IPS DF 4.7 (cell line): ENCODE data around the gene PPFIBP1.
"Not testable (repeated sequence)": the region's sequence is repeated elsewhere in the genome, so short reads cannot be mapped to it uniquely, and the experiment has no call there.

Source experiments
- DNase-seq: peaks from one replicate; pipeline ENCODE4 v3.0.0-alpha.2; 2013; ENCODE audit warnings: low spot score; ENCODE audit errors: extremely low read depth

PPFIBP1 gene

DNA sequence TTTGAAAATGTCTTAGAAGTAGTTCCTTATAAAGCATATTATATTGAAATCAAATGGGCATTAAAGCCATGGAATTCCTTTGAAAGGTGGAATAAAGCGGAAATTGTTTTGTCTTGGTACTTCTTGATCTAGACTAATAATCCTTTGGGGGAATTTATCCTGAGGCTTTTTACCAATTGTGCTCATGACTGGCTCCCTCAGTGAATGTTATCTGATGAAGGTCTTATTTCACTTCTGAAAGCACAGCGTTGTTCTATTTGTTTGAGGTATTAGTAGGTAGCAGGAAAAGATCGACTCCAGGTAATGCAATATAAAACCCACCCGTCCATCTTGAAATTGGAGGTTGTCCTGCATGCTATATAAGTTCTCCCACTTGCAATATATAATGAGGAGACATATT is 64.8 kb downstream of the PPFIBP1 start:
- DNase-seq = no peak

DNA sequence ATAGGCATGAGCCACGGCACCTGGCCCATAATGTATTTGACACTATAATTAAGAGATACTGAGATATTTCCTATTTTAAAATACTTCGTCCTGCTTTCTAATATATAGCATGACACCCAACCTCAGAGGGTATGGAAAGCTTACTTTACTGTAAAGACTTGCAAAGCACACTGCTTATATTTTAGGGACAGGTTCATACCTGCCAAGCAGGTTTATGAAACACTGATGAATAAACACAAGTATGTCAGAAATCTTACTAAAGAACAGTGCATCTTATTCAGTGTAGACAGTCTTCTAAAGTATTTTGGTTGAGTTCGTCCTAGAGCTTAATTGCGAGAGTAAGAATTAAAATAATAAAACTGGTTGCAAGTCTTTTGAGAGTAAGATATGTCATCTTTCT is 65.4 kb downstream of the PPFIBP1 start:
- DNase-seq = no peak

DNA sequence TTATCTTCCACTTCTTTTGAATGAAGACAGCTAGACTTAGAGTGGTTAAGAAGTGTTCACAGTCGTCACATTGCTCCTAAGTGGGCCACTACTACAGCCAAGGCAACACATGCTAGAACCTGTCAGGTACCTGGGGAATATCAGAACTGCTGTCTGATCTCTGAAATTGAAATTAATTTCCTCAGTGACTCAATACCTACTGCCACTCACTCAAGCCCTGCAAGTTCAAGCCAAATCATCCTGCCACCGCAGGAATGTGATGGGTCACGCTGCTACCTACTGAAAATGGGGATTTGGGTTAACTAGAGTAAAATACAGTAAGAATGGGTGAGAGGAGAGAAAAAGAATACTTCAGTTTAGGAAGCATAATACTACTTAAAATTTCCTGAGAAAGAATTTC is 67.7 kb downstream of the PPFIBP1 start:
- DNase-seq = not testable (repeated sequence)

DNA sequence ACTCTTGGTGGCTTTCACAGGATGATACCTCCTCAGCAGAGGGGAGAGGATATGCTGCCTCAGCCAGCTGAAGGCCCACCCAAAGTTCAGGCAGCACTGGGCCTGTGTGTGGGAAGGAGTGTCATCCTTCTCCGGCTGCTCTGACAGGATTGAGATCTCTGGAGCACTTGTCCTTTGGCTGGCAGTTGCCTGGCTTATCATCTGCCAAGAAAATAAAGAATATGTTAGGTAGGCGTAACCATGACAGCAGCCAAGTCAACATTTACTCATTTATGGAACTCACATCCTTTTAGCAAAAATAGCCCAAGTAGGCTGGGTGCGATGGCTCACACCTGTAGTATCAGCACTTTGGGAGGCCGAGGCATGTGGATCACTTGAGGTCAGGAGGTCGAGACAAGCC is 68.5 kb downstream of the PPFIBP1 start:
- DNase-seq = no peak

DNA sequence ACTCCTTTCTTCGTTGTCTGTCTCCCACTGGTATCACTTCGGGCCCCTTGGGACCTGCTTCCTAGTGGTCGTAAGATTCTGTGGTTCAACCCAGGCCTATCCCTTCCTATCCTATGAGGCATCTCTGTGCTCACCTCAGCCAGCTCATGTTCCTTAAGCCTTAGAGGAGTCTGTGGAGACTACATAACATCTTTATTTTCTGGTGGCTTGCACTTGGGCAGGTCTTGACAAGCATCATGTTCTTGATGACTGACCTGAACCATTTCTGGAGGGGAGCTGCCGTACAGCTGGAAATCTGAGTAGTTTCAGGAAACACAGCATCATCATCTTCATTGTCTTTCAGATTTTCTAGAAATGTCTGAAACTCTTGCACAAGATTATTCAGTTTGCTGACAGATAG is 69.3 kb downstream of the PPFIBP1 start:
- DNase-seq = no peak

DNA sequence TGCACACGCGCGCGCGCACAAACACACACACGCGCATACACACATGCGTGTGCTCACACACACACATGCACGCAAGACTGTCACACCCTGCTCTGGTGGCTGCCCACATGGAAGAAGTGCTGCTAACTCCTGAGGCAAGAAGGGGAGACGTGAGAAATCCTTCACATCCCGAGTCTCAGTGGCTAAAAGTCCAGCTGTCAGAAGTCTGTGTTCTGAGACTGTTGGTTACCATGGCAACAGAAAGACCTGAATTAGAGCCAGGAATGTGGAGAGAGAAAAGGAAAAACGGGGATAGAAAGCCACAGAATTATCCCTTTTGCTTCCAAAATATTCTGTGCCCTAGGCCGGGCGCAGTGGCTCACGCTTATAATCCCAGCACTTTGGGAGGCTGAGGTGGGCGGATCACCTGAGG is 71.2 kb downstream of the PPFIBP1 start:
- DNase-seq = no peak

DNA sequence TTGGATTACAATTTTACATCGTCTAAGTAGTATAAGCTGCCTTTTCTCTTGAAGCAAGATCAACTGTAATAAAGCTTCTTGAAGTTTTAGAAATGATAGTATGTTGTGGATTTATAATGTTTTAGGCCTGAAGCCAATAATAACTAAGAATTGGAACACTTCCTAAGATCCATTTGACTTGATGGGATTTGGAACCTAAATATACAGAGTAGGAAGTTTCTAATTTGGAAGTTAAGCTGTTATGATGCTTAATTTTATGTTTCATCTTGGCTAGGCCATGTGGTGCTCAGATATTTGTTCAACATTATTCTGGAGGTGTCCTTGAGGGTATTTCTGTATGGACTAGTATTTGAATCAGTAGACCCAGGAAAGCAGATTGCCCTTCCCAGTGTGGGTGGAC is 74.9 kb downstream of the PPFIBP1 start:
- not testable (repeated sequence) for DNase-seq

DNA sequence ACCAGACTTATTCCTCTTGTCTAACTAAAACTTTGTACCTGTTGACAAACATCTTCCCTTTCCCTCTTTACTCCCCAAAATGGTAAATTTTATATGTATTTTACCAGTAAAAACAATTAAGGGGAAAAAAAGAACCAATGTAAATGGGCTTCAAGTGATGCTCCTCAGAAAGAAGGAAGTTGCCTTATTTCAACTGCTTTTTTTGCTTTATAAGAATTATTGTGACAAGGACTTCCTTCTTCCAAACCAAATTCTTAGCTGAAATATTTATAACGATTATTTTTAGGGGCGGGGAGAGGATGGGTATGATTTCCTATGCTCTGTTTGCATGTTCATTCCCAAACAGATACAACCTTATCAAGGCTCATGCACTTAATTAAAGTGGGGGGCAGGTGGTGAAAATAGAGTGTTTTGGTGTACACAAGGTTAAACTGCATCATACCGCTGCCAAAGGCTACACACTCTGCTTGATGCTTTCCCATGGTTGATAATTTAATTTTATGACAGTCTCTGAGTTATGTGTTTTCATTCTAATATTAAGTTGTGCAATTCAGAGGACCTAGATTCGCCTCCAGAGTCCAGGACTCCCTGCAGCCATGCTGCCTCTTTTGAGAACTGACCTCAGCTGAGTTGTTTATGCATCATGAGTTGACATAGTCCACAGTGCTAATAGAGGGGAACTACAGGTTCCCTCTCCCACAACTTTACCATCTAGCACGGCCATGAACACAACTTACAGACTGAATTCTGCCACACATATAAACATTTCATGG is 77.2 kb downstream of the PPFIBP1 start:
- not testable (repeated sequence) for DNase-seq

DNA sequence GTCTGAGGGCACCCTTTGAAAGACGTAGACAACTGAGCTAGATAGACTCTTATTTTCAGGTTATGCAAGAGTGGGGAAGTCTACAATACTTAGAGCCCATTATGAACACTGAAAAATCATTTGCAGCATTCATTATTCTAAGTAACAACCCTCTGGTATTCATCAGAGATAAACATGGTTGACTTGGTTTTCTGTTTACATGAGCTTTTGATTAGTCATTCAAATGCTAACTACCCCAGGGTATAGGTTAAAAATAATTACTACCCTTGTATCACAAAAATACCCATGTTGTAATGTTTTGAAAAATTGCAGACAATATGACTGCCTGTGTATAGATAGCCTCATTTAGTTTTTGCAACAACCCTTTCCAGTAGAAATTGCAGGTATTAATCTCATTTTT is 78.5 kb downstream of the PPFIBP1 start:
- DNase-seq = no peak

DNA sequence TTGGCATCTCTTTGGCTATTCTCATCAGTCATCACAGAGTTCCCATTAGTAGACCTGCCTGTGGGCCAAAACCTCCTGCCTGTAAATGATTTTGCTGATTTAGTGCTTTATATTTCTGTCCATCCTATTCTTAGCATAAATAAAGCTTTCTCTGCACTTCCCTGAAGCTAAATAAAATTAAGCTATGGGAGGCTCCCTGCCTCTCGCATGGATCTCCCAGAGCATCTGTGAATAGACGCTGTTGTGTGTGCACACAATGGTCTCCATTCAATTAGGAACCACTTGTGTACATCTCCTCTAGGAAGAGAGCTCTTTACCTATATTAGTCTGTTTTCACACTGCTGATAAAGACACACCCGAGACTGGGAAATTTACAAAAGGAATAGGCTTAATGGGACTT is 80.4 kb downstream of the PPFIBP1 start:
- DNase-seq = no peak

DNA sequence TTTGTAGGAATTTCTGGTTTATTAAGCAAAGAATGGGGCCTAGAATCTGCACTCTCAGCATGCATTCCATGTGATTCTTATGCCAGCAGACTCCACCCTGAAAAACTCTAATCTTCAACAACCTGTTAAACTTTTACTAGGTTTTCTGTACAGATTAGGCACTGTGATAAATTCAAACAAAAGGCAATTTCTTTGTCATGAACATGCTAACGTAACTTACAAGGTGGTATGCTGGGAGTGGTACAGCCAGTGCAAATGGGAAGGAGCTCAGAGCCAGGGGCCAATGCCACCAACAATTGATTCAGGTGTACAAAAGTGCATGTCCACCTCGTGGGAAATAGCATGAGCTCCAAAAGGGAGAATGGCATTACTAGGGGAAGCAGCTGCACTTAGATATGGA is 83.0 kb downstream of the PPFIBP1 start:
- no peak for DNase-seq

DNA sequence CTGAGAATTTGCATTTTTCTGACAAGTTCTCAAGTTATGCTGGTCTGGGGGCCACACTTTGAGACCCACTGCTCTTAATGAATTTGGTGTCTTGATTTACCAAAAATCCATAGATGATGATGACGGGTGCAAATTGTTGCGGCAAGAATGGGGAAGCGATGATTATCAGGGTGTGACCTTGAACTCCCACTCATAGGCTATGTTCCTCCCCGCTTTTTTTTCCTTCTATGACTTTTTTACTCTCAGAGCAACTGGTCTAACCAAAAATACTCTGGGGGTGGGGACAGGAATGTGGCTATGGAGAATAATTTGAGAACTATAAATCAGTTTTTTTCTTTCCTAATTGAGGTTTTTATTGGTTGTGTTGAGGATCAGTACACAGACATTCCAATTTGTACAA is 83.6 kb downstream of the PPFIBP1 start:
- DNase-seq = no peak

DNA sequence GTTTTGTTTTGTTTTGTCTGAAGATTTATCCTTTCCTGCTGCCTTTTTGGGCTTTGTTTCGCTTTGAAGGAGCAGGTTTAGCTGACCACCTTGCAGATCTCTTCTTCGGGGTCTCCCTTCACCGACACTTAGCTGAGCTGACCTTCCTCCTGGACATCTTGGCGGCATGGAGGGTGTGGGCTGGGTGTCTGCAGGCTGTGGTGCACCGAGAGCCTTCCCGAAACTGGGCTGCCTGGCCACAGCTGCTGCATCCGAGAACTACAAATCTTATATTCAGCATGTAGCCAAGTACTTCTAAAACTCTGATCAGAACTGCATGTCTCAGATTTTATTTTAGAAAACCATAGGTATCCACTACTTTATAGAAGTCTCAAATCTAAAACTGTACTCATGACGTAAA is 84.9 kb downstream of the PPFIBP1 start:
- DNase-seq = no peak

DNA sequence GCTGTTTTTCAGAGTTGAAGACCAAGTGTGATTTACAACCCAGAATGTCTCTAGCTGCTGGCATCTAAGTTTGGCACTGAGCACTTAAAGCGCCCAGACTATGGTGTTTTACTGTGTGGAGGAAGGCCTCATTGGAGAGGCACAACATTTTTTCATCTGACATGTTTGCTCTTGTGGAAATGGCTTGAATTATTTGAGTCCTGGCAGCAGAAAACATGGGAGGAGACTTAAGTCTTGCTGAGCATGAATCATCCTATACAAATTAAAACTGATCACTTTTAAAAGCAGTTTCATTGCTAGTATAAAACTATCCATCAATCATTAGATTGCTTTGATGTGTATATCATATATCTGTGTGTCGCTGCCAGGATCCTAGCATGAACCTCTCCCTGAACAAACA is 86.4 kb downstream of the PPFIBP1 start:
- no peak for DNase-seq

DNA sequence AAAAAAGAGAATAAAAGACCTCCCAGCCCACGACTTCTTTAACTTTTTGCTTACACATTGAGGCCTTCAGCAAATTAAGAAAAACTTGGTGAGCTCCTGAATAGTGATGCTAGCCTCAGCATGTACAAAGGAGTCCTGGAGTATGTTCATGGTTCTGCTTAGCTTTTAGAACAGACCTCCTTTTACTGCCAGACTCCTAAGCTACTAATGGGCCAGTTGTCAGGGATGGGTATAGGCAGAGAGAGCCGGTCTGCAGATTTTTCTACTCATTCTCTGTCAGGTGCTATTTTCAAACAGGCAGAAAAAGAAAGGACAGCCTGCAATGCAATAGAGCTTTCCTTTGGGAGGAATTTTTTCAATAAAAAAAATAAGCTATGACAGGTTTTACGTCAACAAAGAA is 90.4 kb downstream of the PPFIBP1 start:
- no peak for DNase-seq

DNA sequence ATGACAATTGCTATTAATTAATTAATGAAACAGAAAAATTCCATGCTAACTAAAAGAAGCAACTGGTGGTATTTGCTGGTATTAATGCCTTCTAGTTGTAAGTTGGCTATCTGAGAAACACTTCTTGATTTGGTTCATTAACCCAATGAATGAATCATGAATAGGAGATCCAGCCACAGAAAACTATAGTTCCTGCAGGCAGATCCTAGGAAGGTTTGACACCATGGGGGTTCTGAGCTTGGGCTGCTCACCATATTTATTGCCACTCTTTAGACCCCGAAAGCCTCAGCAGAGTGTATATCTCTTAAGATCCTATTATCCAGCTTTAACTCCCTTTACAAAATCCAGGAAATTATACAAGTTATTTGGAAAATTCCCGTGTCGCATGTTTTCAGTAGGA is 90.9 kb downstream of the PPFIBP1 start:
- DNase-seq = no peak

DNA sequence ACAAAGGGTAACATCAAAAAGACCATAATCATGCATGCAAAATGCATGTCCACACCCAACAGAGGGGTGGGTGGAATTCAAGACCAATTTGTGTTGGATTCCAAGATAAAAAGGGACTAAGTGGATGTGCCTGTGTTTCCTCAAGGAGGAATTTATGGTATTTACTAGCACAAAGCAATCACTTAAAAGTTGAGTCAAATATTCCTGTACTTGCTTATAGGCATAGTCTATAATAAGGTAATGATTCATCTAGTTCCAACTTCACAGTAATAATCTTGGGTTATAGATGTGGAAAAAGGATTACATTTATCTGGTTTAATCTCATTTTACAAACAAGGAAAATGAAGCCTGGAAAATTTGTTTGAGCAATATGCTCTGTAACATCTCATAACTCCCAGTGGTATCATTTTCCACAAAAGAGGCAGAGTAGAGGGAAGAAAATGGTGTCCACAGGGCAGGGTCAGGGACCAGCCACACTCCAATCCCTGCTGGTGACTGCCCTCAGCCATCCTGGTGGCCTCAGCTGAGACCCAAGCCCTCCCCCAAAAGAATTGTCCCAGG is 91.4 kb downstream of the PPFIBP1 start:
- DNase-seq = no peak

DNA sequence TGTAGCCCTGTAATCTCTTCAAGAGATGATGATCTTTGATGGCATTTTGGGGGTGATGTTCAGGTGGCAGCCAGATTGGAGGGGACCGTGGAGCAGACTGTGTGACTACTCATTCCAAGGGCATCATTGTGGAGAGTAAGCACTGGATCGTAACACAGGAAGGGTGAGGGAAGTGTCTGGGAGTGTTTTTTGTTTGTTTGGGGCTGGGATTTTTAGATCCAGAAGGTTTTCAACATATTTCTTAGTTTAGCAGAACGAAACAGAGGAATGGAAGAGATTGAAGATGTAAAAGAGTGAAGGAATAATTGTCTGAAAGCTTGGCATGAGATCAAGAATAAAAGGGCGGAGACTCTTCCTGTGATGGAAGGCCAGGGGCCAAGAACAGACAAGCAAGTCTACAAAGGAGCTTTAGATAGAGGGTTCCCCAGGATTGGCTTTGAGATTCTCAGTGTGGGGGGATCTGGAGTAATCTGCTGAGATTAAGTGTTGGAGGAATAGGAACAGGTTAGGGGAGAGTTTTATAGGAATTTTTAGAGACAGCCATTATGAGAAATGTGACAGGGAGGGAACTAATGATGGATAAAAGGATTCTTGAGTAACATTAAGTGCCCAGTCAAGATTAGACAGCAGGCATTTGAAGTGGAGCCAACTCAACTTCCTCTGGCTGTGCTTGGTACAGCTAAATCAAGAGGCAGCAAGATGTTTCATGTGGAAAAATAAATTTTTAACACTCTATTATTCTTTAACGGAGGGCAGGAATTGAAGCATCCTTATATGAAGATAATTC is 92.5 kb downstream of the PPFIBP1 start:
- no peak for DNase-seq

DNA sequence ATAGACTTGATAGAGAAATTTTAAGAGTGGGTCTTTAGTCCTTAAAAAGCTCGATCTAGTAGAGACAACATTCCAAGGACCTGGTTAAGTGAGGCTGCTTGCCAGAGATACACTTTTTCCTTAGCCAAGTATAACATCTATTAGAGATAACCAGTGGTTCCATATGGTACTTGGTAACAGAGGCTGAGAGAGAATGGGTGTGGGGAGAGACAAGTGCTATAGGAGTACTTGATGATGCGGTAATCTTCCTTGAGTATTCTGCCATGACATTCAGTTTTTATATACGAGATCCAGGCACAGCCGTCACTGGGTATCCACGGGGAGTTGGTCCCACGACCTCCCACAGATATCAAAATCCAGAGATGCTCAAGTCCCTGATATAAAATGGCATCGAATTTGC is 94.8 kb downstream of the PPFIBP1 start:
- DNase-seq = no peak

DNA sequence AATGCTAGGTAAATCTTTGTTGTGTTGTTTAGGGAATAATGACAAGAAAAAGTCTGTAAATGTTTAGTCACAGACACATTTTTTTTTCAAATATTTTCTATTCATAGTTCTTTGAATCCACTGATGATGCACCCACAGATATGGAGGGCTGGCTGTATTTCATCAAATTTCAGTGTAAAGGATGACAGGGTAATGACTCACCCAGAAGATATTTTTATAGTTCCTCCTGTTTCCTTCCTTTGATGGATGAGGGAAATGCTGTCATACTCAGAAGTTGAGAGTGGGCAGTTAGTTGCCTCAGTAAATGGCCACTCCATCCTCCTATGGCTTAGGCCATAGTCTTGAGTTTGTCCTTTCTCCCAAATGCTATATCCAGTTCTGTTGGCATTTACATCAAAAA is 95.3 kb downstream of the PPFIBP1 start:
- no peak for DNase-seq

DNA sequence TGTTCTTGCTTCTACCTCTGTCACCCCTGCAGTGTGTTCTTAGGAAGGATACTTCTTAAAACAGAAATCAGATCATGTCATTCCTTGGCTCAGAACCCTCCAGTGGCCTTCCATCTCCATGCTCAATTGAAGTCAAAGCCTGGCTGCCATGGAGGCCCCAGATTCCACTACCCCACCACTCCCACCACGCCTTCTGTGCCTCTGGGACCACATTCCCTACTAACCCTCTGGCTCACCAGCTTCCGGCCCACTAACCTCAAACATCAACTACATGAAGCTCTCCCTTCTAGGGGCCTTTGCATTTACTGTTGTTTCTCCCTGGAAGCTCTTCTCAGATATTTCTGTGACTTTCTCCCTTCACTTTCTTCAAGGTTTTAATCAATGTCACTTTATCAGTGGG is 96.1 kb downstream of the PPFIBP1 start:
- no peak for DNase-seq

DNA sequence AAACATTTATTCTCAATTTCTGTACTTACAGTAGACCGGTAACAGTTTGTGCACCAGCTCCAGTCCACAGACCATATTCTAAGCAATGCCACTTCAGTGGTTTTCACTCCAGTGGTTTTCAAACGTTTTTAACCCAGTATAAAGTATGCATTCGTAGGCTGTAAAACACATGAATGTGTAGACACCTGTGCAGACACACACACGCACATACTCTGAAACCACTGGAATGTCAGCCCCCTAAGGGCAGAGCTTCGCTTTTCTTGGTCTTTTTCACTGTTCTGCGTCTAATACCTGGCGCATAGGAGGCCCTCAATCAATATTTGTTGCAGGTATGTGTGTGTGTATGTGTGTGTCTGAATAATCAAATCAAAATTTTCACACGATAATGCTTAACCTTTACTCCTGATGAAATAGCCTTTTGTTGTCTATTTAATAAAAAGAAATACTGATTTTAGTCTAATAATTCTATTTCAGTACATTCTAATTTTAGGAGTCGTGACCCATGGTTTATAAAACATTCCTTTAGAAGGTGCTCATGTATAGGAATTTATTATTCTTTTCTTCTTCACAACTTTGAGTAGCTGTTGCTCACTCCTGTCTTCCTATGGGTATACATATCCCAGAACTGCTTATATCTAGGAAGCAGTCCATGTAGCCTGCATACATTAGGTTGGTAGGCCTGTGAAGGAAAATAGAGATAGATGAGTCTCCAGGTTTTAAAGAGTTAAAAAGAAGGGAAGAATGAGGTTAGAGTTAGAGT is 98.6 kb downstream of the PPFIBP1 start:
- DNase-seq = no peak
